HG03439 (cell line): ENCODE results near the gene CACNB1.
A peak's percentile ranks its signal among the peaks of the same experiment; 100 is the strongest.

ENCODE experiments used
- ATAC-seq: cut with Tn5 transposase; IDR thresholded peaks from one replicate; pipeline ENCODE4 v1.9.1; 2021; ENCODE audit warnings: mild to moderate bottlenecking, moderate library complexity; ENCODE audit not compliant: unreplicated experiment

CACNB1 gene

DNA sequence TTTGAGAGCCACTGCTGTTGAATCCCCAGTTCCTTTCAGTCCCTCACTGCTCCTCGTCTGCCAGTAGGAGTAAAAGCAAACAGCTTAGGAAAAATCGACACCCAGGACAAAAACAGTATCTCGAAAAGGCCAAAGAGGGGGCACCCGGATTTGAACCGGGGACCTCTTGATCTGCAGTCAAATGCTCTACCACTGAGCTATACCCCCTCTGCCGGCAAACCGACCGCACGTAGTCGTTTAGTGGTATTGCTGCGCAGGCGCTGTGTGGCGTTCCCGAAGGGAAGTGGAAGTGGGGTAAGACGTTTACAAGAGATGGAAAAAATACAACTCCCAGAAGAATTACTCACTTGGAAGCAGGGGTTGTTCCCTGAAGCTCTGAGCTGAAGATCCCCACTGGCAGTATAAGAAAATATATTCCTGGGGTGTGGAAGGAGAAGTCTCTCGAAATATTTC is 43.8 kb downstream of the CACNB1 start:
- ATAC-seq: peak; percentile 44

DNA sequence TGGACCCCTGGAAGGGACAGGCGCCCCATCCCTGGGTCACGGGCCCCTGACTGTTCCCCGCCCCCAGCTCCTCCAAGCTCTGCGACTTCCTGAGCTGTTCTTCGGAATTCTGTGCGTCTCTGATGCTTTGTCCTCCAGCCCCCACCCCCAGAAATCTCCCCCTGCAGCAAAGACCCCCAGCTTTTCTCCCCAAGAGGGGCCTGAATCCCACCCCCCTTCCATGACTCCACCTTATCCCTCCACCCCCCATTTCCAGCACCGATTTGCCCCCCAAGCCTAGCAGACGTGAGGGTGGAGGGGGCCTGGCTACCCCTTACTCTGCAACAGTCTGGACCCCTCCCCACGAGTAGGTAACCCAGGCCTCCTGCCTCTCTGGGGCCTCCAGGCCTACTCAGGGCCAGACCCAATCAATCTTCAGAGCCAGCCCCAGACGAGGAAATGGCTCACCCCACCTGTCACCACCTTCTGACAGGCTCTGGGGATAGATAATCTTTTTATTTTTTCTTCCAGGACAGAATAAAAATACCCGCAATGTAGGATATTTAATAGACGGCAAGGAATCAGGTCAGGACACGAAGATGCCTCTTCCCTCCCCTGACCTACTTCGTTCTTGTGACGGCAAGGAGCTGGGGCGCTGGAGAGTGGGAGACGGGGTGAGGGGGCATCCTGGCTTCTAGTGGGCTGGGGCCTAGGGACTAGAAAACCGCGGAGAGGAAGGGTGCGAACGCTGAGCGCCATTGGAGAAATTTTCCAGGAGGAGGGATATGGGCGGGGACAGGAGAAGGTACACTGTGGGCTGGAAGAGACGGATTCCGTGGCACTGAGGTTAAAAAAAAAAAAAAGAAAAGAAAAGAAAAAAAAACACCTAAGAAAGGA is 45.3 kb downstream of the CACNB1 start:
- no peak for ATAC-seq

DNA sequence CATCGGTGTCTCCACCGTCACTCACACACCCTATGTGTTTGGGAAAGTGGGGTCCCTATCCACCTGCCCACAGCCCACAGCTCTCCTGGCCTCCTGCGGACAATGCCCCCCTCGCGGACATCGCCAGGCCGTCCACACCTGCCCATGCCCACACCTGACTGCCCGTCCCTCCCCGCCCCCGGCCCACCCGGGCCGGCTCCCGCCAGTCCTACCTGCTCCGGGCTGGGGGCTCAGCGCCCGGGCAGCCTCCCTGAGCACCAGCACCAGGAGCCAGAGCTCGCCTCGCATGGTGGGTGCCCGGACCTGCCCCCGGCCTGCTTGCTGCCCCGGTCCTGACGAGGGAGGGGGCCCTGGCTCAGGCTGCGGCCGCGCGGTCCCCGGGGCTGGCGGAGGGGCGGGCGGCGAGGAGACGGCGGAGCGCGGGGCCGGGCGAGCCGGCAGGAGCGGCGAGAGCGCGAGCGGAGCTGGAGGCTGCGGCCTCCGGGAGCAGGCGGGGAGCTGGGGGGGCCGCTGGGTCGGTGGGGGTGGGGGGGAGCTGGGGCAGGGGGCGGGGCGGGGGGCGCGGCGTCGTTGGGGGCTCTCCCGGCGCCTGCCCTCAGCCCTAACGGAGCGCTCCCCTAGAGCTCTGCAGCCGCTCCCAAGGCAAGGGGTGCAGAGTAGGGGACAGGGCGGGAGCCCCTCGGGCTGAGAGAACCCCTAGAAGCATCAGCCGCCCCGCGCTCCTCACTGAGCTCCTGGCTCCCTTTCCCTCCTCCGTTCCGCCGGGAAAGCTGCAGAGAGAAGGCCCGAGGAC is 46.1 kb downstream of the CACNB1 start, which contains the start of gene PLXDC1:
TSS of gene PLXDC1 (minus strand) at position 488 of the 793 bp plus-strand sequence. CDS start at position 288, 200 bp downstream.
- no peak for ATAC-seq

DNA sequence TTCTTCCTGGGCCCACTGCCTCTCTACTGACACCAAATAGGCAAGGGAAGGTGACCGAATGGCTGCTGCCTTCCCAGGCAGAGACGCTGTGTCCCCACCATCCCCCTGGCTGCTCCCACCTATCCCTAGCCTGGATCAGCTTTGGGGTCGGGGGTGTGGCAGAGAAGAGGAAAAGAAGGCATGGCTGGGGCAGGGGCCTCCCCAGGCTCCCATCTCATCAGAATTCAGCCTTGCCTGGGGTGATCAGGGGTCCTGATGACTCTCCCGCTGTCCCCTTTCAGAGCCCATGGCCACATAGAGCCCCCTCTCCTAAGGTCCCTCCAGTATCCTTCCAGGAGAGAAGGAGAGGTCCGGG is 46.7 kb downstream of the CACNB1 start:
- no peak for ATAC-seq

DNA sequence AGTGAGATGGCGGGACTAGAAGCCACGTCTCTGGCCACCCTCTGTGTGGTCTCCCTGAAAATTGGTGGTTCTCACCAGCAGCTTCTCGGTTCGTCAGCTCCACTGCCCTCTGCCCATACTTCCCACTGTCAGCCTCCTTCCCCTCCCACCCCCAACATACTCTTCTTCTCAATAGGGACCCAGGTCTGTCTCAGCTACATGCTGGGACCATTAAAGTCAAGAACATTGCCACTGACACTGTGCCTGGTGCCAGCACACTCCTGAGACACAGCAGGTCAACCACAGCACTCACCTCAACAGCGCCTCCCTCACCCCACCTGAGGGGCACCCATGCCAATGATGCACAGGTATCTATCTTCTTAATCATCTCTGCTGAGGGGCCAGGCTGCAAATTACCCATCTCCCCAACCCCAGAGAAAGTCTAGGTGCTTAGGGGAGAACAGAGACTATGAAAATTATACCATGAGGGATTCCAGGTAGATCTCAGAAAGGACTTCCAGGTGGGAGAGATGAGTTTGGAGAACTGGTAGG is 47.3 kb downstream of the CACNB1 start:
- ATAC-seq: no peak

DNA sequence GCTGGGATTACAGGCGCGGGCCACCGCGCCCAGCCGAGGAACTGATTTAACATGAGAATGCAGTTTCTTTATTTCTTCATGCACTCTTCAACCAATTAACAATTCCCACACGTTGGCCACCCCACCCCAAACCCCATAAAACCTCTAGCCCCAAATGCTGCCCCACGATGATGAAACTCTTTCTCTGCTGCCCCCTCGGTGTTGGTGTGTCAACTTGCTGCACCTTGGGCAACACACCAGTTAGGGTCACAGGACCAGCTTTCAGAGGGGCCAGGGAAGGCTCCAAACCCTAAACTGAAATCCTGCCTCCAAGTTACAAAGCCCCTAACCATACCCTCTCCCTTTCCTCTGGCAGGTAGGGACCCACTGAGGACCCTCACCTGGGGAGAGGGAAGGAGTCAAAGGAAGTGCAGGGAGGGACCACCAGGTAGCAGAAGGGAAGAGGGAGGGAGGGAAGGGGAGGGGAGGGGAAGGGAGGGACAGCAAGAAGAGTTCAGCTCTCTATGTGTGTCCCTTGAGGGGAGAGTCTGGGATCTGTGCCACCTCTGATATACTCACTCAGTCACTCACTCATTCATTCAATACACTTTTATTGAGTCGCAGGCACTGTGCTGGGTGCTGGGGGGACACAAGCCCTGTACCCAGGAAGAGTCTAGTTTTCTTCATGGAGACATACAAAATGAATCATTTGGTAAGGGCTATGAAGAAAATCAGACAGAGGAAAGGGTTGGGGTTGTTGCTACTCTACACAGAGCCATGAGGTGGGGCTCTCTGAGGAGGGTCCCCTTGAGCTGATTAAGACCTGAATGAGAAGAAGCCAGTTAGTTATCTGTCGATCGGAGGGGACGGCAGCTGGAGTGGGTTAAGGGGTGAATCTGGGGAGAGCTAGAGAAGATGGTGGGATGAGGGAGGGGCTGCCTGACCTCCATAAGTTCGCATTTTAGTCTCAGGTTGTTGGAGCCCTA is 50.0 kb downstream of the CACNB1 start:
- no peak for ATAC-seq

DNA sequence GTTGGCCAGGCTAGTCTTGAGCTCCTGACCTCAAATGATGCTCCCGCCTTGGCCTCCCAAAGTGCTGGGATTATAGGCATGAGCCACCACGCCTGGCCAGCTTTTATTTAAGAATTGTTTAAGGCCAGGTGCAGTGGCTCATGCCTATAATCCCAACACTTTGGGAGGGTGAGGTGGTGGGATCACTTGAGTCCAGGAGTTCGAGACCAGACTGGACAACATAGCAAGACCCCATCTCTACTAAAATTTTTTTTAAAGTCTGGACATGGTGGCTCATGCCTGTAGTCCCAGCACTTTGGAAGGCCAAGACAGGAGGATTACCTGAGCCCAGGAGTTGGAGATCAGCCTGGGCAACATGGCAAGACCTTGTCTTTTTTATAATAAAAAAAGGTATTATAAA is 51.2 kb downstream of the CACNB1 start:
- no peak for ATAC-seq

DNA sequence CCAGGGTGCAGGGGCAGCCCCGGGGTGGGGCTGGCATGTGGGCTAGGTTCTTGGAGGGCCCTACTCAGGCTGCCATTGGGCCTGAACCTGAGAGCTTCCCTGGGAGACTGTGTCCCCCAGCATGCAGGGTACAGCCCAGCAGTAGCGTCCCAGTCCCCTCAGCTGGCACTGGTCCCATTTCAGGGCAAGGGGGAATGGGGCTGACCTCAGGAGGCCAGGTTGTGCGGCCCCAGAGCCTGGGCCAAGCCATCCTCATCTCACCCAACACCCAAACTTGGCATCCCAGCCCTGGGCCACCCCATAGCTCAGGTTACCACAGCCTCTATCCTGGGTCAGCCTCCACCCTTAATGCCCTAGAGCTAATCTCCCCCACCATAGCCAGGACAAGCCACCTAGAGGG is 52.3 kb downstream of the CACNB1 start:
- no peak for ATAC-seq

DNA sequence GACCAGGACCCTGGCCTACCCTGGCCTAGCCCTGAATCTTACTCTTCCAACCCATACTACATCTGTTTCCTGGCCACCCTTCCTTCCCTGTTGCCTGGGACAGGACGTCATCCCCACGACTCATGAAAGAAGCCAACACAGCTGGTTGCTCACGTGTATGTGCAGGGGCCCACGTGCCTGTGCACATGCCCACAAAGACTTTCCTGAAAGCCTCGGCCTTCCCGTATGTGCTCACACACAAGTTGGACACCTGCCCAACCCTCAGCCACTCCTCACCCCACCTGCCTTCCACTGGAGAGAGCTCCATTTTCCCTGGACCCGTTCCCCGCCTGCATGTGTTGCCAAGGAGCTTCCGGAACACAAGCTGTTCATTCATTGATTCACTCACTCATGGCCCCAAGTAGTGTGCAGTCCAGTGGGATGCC is 53.0 kb downstream of the CACNB1 start:
- no peak for ATAC-seq

DNA sequence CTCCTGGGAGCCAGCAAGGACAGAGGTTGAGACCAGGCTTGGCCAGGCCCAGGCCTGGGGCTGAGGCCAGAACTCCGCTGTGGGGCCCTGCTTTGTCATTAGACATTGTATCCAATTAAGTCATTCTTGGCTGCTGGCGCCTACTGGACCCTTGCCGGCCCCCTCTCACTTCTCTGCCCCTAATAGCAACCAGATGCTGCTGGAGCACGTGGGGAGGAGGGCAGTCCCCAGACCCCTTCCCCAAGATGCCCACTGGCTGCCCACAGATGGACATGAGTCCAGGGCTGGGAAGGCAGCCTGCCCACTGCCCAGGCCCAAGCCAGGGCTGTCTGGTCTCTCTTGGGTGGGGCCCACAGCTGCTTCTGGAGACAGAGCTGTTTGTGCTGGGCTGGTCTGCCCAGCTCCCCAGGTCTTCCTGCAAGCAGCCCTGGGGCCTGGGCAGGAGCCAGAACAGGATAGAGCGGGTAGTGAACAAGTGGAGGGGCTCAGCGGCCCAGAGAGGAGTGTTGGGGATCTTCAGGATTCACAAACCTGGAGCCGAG is 53.8 kb downstream of the CACNB1 start:
- ATAC-seq: no peak

DNA sequence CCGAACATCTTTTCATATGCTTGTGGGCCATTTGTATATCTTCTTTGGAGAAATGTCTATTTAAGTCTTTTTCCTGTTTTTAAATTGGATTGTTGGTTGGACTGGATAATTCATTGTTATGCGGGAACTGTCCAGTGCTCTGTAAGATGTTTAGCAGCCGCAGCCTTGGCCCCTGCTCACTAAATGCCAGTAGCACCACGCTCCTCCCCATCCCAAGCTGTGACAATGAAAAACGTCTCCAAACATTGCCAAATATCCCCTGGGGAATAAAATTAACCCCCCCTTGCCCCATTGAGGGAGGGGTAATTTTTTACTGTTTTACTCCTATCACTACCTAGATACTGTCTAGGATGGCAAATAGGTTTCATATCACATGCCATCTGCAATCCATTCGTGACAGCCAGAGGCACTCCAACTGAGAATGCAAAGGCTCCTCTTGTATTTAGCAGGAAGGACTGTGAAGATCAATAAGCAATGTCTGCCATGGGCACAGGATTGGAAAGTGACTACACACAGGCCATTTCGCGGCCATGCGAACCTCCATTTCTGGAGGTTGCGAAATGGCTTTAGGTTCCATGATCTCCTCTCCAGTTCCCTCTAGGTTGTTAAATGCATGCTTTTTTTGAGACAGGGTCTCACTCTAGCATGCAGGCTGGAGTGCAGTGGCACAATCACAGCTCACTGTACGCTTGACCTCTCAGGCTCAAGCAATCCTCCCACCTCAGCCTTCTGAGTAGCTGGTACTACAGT is 55.4 kb downstream of the CACNB1 start:
- no peak for ATAC-seq

DNA sequence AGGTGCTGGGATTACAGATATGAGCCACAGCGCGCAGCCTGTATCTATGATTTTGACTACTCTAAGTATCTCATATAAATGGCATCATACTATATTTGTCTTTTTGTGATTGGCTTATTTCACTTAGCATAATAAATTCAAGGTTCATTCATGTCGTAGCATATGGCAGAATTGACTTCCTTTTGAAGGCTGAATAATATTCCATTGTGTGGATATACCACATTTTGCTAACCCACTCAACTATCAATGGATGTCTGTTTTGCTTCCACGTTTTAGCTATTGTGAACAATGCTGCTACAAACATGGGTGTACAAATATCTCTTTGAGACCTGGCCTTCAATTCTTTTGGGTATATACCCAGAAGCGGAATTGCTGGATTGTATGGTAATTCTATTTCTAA is 56.2 kb downstream of the CACNB1 start:
- ATAC-seq: no peak

DNA sequence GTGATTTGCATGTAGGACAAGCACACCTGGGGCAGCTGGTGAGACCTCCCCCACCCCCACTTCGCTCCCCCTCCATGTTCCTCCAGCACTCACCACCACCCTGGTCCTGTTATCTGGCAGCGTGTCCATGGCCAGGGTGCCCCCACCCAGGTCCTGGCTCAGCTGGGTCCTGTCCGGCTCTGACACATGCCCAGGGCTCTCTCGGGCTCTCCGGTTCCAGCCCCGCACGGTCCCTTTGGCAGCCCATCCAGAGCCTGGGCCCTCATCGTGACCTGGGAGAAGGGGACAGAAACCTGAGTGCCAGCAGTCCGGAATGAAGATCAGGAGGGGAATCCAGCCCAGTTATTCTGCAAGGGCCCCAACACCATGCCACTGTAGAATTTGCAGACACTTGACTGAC is 57.9 kb downstream of the CACNB1 start:
- no peak for ATAC-seq

DNA sequence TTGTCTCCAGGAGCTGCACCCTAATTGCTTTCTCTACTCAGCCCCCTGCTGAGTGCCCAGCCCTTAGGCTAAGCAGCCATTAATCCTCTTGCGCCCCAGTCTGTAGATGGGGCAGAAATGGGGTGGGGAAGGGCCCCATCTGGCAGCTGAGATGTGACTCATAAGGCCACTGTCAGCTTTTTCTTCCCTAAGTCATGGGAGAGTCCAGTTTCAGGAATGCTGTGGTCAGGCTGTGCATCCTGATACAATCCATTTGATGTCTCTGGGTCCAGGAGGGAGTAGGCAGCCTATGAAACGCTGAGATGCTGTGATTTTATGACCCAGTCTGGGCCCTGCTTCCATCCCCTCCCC is 58.3 kb downstream of the CACNB1 start:
- ATAC-seq: no peak

DNA sequence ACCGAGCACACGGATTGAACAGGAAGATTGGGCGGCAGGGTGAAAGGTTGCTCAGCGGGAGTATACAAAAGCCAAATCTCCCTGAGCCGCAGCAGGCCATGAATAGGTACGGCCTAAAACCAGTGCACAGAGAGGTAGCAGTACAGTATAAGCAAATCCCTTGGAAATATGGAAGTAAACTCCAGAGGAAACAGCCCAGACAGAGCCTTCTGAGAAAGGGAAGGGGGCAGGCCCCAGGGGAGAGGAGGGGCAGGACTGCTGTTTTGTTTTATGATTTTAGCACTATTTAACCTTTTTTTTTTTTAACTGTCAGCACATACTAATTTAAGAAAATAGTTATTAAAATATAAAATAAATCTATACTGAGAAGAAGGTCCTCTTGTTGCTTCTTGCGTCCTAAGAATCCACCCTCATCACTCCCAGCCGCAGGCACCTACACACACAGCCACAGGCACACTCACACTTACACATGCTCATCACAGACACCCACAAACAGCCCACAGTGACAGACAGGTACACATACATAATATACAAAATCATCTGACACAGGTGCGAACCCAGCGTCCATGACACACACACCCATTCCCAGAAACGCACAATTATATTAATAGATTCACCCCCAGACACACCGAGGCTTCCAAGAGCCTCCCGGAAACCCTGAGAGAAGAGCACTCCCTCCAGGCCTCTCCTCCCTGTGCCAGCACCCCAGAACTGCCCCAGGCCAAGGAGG is 58.9 kb downstream of the CACNB1 start:
- ATAC-seq: no peak

DNA sequence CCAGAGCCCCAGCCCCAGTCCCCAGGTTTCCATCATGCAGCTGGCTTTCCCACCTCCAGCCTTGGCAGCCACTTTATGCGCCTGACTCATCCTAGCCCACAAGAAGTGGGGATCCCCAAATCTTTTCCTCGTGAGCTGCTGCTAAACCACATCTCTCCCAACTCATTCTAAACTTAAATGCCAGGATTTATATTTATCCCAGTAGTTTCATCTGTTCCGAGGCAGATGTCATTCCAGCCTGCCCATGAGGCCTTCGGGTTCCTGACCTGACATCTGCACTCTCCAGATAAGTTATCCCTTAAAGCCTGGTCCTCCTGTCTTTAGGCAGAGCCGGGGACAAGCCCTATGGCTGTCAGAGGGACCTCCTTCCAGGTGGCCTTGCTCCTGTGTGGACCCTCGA is 62.6 kb downstream of the CACNB1 start:
- no peak for ATAC-seq

DNA sequence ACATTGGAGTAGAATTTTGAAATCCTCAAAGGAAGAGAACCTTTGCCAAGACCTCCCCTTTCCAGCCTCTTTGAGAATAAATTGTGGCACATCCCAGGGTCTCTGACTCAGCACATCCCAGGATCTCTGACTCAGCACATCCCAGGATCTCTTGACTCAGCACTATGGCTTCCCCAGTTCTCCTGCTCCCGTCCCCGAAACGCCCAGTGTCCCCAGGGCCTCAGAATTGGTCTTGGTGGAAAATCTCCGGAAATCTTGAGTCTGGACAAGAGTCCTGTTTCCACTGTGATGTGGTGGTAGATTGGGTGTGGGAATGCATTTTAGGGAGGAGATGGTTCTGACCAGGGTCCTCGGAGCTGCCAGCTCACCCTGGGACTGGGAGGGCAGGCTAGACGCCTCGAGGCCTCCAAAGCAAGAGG is 65.3 kb downstream of the CACNB1 start:
- ATAC-seq: no peak

DNA sequence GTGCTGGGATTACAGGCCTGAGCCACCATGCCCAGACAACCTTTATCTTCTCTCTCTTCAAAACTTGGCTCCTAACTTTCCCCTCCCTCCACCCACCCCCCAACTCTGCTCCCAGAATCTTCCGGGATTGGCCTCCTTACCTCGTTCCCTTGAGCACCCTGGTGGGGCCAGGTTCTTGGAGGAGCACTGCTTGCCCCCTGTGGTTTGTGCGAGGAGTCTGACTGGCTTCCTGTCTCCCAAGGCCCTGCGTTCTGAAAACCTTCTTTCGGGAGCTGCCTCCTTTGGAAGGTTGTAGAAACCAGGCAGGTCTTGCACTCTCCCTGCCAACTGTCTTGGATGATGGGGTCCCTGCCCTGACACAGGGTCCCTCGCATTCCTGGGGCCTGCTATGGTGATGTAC is 65.9 kb downstream of the CACNB1 start:
- no peak for ATAC-seq

DNA sequence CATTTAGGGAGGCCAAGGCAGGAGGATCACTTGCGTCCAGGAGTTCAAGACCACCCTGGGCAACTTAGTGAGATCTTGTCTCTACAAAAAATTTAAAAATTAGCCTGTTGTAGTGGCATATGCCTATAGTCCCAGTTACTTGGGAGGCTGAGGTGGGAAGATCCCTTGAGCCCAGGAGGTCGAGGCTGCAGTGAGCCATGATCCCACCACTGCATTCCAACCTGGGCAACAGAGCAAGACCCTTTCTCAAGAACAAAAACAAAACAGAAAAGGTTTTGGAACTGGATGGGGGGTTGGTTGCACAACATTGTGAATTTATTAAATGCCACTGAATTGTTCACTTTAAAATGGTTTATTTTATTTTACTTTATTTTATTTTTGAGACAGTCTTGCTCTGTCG is 67.3 kb downstream of the CACNB1 start:
- no peak for ATAC-seq
